GM23338 (cell line): ENCODE measurements around the gene SAMD8. TPM values are rescaled to one million over a fixed set of nuclear protein-coding genes. Genes with fewer than 3 reads are reported as not detected.

Experiments used
- ATAC-seq: fragments of 200-7000 bp; cut with Tn5 transposase; 3 replicates; pipeline ENCODE4 v1.9.1; 2020
- DNase-seq: peaks from one replicate; pipeline ENCODE4 v3.0.0-alpha.2; 2015; ENCODE audit warnings: low spot score
- H2AFZ ChIP-seq: fragments of 200-600 bp; sonication (generic); 2 replicates; pipeline ENCODE4 v1.8.0; 2016; ENCODE audit warnings: antibody characterized with exemption, mild to moderate bottlenecking, moderate library complexity
- H3F3A ChIP-seq: fragments of 200-600 bp; sonication (generic); replicated peaks from 2 replicates; pipeline ENCODE4 v1.8.0; 2017; ENCODE audit warnings: antibody characterized with exemption, mixed run types, low read depth
- H3K27ac ChIP-seq: fragments of 200-600 bp; sonication (generic); 2 replicates; pipeline ENCODE4 v1.6.1; 2016; ENCODE audit warnings: low read depth
- H3K27me3 ChIP-seq: fragments of 200-600 bp; sonication (generic); 2 replicates; pipeline ENCODE4 v1.8.0; 2016; ENCODE audit warnings: mild to moderate bottlenecking, mixed run types, moderate library complexity; ENCODE audit not compliant: insufficient read depth
- H3K36me3 ChIP-seq: fragments of 200-600 bp; sonication (generic); 2 replicates; pipeline ENCODE4 v1.8.0; 2016; ENCODE audit warnings: mild to moderate bottlenecking; ENCODE audit not compliant: insufficient read depth
- H3K4me1 ChIP-seq: fragments of 200-600 bp; sonication (generic); 2 replicates; pipeline ENCODE4 v1.8.0; 2016; ENCODE audit warnings: mild to moderate bottlenecking, moderate library complexity; ENCODE audit not compliant: insufficient read depth
- H3K4me2 ChIP-seq: fragments of 200-600 bp; sonication (generic); 2 replicates; pipeline ENCODE4 v1.7.1; 2017; ENCODE audit warnings: mixed run types
- H3K4me3 ChIP-seq: fragments of 200-600 bp; sonication (generic); 2 replicates; pipeline ENCODE4 v1.6.1; 2016; ENCODE audit warnings: mixed run types
- H3K79me2 ChIP-seq: fragments of 200-600 bp; sonication (generic); replicated peaks from 2 replicates; pipeline ENCODE4 v1.8.0; 2017; ENCODE audit warnings: mild to moderate bottlenecking; ENCODE audit not compliant: insufficient read depth
- H3K9me2 ChIP-seq: fragments of 200-600 bp; sonication (generic); 2 replicates; pipeline ENCODE4 v1.8.0; 2017; ENCODE audit not compliant: insufficient read depth
- H4K20me1 ChIP-seq: fragments of 200-600 bp; sonication (generic); replicated peaks from 2 replicates; pipeline ENCODE4 v1.8.0; 2017; ENCODE audit warnings: mild to moderate bottlenecking; ENCODE audit not compliant: insufficient read depth
- H3K27ac Mint-ChIP-seq: 2 replicates; pipeline ENCODE4 v1.8.0; 2020; ENCODE audit warnings: inconsistent platforms, mild to moderate bottlenecking, moderate library complexity, mixed read lengths
- H3K27me3 Mint-ChIP-seq: 3 replicates; pipeline ENCODE4 v1.8.0; 2022; ENCODE audit warnings: low read depth, mild to moderate bottlenecking, moderate library complexity, mixed read lengths, inconsistent platforms; ENCODE audit not compliant: insufficient read depth, poor library complexity
- H3K36me3 Mint-ChIP-seq: 3 replicates; pipeline ENCODE4 v1.8.0; 2021; ENCODE audit warnings: low read depth, mild to moderate bottlenecking, inconsistent platforms, moderate library complexity, mixed read lengths
- H3K4me1 Mint-ChIP-seq: 3 replicates; pipeline ENCODE4 v1.8.0; 2020; ENCODE audit warnings: mild to moderate bottlenecking, inconsistent platforms, mixed read lengths
- H3K4me3 Mint-ChIP-seq: 3 replicates; pipeline ENCODE4 v1.8.0; 2021; ENCODE audit warnings: moderate library complexity, mild to moderate bottlenecking, inconsistent platforms, mixed read lengths
- H3K9me3 Mint-ChIP-seq: 3 replicates; pipeline ENCODE4 v1.8.0; 2020; ENCODE audit warnings: moderate library complexity, mild to moderate bottlenecking, inconsistent platforms, mixed read lengths
- CREB1 ChIP-seq: fragments of 250-450 bp; sonication (Bioruptor Pico); IDR thresholded peaks from 2 replicates; pipeline ENCODE4 v1.5.0; 2020; ENCODE audit warnings: low read depth, mild to moderate bottlenecking, moderate library complexity
- EZH2 ChIP-seq: fragments of 200-600 bp; sonication (generic); IDR thresholded peaks from one replicate; pipeline ENCODE4 v1.8.0; 2017; ENCODE audit warnings: antibody characterized with exemption, mild to moderate bottlenecking, low read depth; ENCODE audit not compliant: unreplicated experiment
- EZH2phosphoT487 ChIP-seq: fragments of 200-600 bp; sonication (generic); IDR thresholded peaks from one replicate; pipeline ENCODE4 v1.8.1; 2018; ENCODE audit warnings: antibody characterized with exemption; ENCODE audit not compliant: unreplicated experiment
- JUNB ChIP-seq: IDR thresholded peaks from one replicate; pipeline ENCODE4 v1.6.1; 2016; ENCODE audit warnings: antibody characterized with exemption; ENCODE audit not compliant: unreplicated experiment
- NANOG ChIP-seq: IDR thresholded peaks from 2 replicates; pipeline ENCODE4 v1.6.1; 2016; ENCODE audit warnings: antibody characterized with exemption, borderline replicate concordance
- POLR2AphosphoS5 ChIP-seq: IDR thresholded peaks from 2 replicates; pipeline ENCODE4 v1.6.1; 2016; ENCODE audit warnings: antibody characterized with exemption, low read depth
- STAT1 ChIP-seq: IDR thresholded peaks from one replicate; pipeline ENCODE4 v1.6.1; 2016; ENCODE audit warnings: antibody characterized with exemption; ENCODE audit not compliant: unreplicated experiment
- ZNF114 ChIP-seq: fragments of 250-450 bp; sonication (Bioruptor Pico); IDR thresholded peaks from 2 replicates; pipeline ENCODE4 v1.5.0; 2020; ENCODE audit warnings: mild to moderate bottlenecking, moderate library complexity
- ZNF331 ChIP-seq: fragments of 250-450 bp; sonication (Bioruptor Pico); IDR thresholded peaks from 2 replicates; pipeline ENCODE4 v1.5.0; 2020; ENCODE audit warnings: low read depth, mild to moderate bottlenecking, moderate library complexity
- polyA plus RNA-seq: library from polyadenylated mRNA; unstranded; fragments of >200 nt; fragmentation: Nextera tagmentation; extraction: Ambion mirVana; gene quantifications from 2 replicates; pipeline ENCODE4 v1.2.1, GENCODE V29; 2016
- total RNA-seq: library from RNA; depleted of rRNA; stranded (reverse); fragments of >200 nt; shearing (Covaris generic); gene quantifications from 2 replicates; pipeline ENCODE4 v1.2.3, GENCODE V29; 2014
- TF ChIP-seq, protein P1 (sequence below), 2 experiments: fragments of 200-600 bp in 1 of 2; sonication (generic) in 1 of 2; conservative IDR thresholded peaks; 2 replicates each; pipeline versions ENCODE4 v1.5.1 to v1.6.1; 2016 to 2017; ENCODE audit warnings: antibody characterized with exemption in 2 of 2, low read depth in 2 of 2, mild to moderate bottlenecking in 2 of 2, moderate library complexity in 1 of 2
- TF ChIP-seq, protein P2 (sequence below): IDR thresholded peaks from 2 replicates; pipeline ENCODE4 v1.6.1; 2016; ENCODE audit warnings: antibody characterized with exemption
- TF ChIP-seq, protein P3 (sequence below): fragments of 250-450 bp; sonication (Bioruptor Pico); IDR thresholded peaks from 2 replicates; pipeline ENCODE4 v1.5.0; 2020; ENCODE audit warnings: mild to moderate bottlenecking, moderate library complexity
- TF ChIP-seq, protein P4 (sequence below): IDR thresholded peaks from one replicate; pipeline ENCODE4 v1.6.1; 2018; ENCODE audit warnings: antibody characterized with exemption; ENCODE audit not compliant: unreplicated experiment

The SAMD8 gene
- total and polyA plus RNA-seq, 2 experiments from 2014 or later, result 7.8 to 28.4 TPM

DNA sequence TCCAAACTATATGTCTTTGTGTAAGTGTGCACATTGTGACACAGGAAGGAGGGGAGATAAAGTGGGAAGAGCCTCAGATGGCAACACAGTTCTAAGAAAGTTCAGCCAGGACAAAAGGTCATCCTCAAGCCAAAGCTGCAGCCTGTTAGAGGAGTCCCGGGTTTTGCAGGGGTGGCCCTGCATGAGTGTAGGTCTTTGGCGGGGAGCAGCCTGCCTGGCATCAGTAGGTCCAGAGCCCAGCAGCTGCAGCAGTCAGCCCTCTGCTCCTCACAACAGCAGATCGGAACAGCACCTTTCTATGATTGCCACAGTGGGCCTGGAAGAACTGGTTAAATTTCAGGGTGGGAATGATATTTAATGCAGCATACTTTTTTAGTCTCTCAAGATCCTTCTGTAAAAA, 85.6 kb downstream of the SAMD8 start:
- Histone ChIP-seq H3K9me2 (0 out of 2 replicates have a peak, but pooled peaks cover 6% of the 10 kb centered on the region), H3K4me1 (no peaks in the 10 kb centered on the region), H4K20me1 (no peaks in the 10 kb centered on the region), H3K36me3 (no peaks in the 10 kb centered on the region), H3F3A (no peaks in the 10 kb centered on the region), H3K4me2 (no peak overlapping the region), H2AFZ (no peak overlapping the region), H3K27me3 (no peaks in the 10 kb centered on the region), H3K4me3 (no peak overlapping the region), H3K27ac (no peak overlapping the region), H3K79me2 (no peaks in the 10 kb centered on the region)
- no peak overlapping the region for H3K4me3 Mint-ChIP-seq
- H3K36me3 Mint-ChIP-seq, result no peaks in the 10 kb centered on the region
- H3K4me1 Mint-ChIP-seq, result 0 out of 3 replicates have a peak, but pooled peaks cover 1% of the 10 kb centered on the region
- H3K9me3 Mint-ChIP-seq, result no peaks in the 10 kb centered on the region
- TF ChIP-seq, protein P1, sequence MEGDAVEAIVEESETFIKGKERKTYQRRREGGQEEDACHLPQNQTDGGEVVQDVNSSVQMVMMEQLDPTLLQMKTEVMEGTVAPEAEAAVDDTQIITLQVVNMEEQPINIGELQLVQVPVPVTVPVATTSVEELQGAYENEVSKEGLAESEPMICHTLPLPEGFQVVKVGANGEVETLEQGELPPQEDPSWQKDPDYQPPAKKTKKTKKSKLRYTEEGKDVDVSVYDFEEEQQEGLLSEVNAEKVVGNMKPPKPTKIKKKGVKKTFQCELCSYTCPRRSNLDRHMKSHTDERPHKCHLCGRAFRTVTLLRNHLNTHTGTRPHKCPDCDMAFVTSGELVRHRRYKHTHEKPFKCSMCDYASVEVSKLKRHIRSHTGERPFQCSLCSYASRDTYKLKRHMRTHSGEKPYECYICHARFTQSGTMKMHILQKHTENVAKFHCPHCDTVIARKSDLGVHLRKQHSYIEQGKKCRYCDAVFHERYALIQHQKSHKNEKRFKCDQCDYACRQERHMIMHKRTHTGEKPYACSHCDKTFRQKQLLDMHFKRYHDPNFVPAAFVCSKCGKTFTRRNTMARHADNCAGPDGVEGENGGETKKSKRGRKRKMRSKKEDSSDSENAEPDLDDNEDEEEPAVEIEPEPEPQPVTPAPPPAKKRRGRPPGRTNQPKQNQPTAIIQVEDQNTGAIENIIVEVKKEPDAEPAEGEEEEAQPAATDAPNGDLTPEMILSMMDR (conservative IDR thresholded peaks at IDR 0.05; ENCODE audit: low read depth in 2 of 2), result no peak
- TF ChIP-seq, protein P2, sequence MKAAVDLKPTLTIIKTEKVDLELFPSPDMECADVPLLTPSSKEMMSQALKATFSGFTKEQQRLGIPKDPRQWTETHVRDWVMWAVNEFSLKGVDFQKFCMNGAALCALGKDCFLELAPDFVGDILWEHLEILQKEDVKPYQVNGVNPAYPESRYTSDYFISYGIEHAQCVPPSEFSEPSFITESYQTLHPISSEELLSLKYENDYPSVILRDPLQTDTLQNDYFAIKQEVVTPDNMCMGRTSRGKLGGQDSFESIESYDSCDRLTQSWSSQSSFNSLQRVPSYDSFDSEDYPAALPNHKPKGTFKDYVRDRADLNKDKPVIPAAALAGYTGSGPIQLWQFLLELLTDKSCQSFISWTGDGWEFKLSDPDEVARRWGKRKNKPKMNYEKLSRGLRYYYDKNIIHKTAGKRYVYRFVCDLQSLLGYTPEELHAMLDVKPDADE, result no peak
- no peak for TF ChIP-seq ZNF114 (CRISPR knock-in tag)
- TF ChIP-seq ZNF331 (CRISPR knock-in tag), result no peak
- TF ChIP-seq EZH2phosphoT487, result no peak
- TF ChIP-seq JUNB, result no peak
- no peak for TF ChIP-seq POLR2AphosphoS5
- TF ChIP-seq, protein P3, sequence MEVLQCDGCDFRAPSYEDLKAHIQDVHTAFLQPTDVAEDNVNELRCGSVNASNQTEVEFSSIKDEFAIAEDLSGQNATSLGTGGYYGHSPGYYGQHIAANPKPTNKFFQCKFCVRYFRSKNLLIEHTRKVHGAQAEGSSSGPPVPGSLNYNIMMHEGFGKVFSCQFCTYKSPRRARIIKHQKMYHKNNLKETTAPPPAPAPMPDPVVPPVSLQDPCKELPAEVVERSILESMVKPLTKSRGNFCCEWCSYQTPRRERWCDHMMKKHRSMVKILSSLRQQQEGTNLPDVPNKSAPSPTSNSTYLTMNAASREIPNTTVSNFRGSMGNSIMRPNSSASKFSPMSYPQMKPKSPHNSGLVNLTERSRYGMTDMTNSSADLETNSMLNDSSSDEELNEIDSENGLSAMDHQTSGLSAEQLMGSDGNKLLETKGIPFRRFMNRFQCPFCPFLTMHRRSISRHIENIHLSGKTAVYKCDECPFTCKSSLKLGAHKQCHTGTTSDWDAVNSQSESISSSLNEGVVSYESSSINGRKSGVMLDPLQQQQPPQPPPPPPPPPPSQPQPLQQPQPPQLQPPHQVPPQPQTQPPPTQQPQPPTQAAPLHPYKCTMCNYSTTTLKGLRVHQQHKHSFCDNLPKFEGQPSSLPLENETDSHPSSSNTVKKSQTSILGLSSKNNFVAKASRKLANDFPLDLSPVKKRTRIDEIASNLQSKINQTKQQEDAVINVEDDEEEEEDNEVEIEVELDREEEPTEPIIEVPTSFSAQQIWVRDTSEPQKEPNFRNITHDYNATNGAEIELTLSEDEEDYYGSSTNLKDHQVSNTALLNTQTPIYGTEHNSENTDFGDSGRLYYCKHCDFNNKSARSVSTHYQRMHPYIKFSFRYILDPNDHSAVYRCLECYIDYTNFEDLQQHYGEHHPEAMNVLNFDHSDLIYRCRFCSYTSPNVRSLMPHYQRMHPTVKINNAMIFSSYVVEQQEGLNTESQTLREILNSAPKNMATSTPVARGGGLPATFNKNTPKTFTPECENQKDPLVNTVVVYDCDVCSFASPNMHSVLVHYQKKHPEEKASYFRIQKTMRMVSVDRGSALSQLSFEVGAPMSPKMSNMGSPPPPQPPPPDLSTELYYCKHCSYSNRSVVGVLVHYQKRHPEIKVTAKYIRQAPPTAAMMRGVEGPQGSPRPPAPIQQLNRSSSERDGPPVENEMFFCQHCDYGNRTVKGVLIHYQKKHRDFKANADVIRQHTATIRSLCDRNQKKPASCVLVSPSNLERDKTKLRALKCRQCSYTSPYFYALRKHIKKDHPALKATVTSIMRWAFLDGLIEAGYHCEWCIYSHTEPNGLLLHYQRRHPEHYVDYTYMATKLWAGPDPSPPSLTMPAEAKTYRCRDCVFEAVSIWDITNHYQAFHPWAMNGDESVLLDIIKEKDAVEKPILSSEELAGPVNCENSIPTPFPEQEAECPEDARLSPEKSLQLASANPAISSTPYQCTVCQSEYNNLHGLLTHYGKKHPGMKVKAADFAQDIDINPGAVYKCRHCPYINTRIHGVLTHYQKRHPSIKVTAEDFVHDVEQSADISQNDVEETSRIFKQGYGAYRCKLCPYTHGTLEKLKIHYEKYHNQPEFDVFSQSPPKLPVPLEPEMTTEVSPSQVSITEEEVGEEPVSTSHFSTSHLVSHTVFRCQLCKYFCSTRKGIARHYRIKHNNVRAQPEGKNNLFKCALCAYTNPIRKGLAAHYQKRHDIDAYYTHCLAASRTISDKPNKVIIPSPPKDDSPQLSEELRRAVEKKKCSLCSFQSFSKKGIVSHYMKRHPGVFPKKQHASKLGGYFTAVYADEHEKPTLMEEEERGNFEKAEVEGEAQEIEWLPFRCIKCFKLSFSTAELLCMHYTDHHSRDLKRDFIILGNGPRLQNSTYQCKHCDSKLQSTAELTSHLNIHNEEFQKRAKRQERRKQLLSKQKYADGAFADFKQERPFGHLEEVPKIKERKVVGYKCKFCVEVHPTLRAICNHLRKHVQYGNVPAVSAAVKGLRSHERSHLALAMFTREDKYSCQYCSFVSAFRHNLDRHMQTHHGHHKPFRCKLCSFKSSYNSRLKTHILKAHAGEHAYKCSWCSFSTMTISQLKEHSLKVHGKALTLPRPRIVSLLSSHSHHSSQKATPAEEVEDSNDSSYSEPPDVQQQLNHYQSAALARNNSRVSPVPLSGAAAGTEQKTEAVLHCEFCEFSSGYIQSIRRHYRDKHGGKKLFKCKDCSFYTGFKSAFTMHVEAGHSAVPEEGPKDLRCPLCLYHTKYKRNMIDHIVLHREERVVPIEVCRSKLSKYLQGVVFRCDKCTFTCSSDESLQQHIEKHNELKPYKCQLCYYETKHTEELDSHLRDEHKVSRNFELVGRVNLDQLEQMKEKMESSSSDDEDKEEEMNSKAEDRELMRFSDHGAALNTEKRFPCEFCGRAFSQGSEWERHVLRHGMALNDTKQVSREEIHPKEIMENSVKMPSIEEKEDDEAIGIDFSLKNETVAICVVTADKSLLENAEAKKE (CRISPR knock-in tag), result no peak
- TF ChIP-seq CREB1, result no peak
- TF ChIP-seq EZH2, result no peak
- TF ChIP-seq STAT1, result no peak
- TF ChIP-seq, protein P4, sequence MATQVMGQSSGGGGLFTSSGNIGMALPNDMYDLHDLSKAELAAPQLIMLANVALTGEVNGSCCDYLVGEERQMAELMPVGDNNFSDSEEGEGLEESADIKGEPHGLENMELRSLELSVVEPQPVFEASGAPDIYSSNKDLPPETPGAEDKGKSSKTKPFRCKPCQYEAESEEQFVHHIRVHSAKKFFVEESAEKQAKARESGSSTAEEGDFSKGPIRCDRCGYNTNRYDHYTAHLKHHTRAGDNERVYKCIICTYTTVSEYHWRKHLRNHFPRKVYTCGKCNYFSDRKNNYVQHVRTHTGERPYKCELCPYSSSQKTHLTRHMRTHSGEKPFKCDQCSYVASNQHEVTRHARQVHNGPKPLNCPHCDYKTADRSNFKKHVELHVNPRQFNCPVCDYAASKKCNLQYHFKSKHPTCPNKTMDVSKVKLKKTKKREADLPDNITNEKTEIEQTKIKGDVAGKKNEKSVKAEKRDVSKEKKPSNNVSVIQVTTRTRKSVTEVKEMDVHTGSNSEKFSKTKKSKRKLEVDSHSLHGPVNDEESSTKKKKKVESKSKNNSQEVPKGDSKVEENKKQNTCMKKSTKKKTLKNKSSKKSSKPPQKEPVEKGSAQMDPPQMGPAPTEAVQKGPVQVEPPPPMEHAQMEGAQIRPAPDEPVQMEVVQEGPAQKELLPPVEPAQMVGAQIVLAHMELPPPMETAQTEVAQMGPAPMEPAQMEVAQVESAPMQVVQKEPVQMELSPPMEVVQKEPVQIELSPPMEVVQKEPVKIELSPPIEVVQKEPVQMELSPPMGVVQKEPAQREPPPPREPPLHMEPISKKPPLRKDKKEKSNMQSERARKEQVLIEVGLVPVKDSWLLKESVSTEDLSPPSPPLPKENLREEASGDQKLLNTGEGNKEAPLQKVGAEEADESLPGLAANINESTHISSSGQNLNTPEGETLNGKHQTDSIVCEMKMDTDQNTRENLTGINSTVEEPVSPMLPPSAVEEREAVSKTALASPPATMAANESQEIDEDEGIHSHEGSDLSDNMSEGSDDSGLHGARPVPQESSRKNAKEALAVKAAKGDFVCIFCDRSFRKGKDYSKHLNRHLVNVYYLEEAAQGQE, result no peak
- no peak for TF ChIP-seq NANOG
- H3K27me3 Mint-ChIP-seq, result no peaks in the 10 kb centered on the region
- no peak for DNase-seq
- H3K27ac Mint-ChIP-seq, result no peak overlapping the region
- ATAC-seq, result no peak
